ENCODE results near the gene SNX3. TPM values are rescaled to one million over a fixed set of nuclear protein-coding genes. Genes with fewer than 3 reads are reported as not detected.

Gene SNX3
- polyA plus RNA-seq, 1 donor from 2014 or later = 135 TPM

GRCh38 chr6:108235127-108235526 lies 25.7 kb downstream of the SNX3 start:
- Histone ChIP-seq H3K9me2 (ENCODE audit: insufficient read depth, low read length) (no peaks in the 10 kb centered on the region), H3K36me3 (ENCODE audit: insufficient read depth, low read length) (no peaks in the 10 kb centered on the region), H3K9ac (ENCODE audit: low read length) (no peak overlapping the region), H3K4me2 (ENCODE audit: low read length) (no peak overlapping the region), H3K27me3 (ENCODE audit: insufficient read depth, low read depth, low read length) (no peaks in the 10 kb centered on the region), H3F3A (ENCODE audit: insufficient read depth, low read length, poor library complexity, severe bottlenecking) (no peaks in the 10 kb centered on the region), H2AFZ (ENCODE audit: low read depth, low read length) (no peak overlapping the region), H3K79me2 (replicated peaks; ENCODE audit: insufficient read depth, low read length) (peaks cover 8% of the 10 kb centered on the region), H3K27ac (ENCODE audit: low read length) (no peak overlapping the region), H4K20me1 (ENCODE audit: insufficient read depth) (no peaks in the 10 kb centered on the region), H3K4me3 (ENCODE audit: low read length) (no peak overlapping the region), H3K9me3 (ENCODE audit: low read length) (no peaks in the 10 kb centered on the region)
- TF ChIP-seq EP300 (conservative IDR thresholded peaks at IDR 0.05; ENCODE audit: poor library complexity, severe bottlenecking) (no peak), RAD21 (conservative IDR thresholded peaks at IDR 0.05) (no peak), MXI1 (conservative IDR thresholded peaks at IDR 0.05; ENCODE audit: poor library complexity, severe bottlenecking) (no peak), TAF1 (IDR thresholded peaks at IDR 0.05; ENCODE audit: low read depth) (no peak), SMC3 (conservative IDR thresholded peaks at IDR 0.05; ENCODE audit: poor library complexity) (no peak), EZH2 (IDR thresholded peaks at IDR 0.05; ENCODE audit: borderline replicate concordance, insufficient read depth, low read length, poor library complexity, severe bottlenecking) (no peak), POLR2AphosphoS5 (IDR thresholded peaks at IDR 0.05) (no peak)
- TF ChIP-seq, protein P1, sequence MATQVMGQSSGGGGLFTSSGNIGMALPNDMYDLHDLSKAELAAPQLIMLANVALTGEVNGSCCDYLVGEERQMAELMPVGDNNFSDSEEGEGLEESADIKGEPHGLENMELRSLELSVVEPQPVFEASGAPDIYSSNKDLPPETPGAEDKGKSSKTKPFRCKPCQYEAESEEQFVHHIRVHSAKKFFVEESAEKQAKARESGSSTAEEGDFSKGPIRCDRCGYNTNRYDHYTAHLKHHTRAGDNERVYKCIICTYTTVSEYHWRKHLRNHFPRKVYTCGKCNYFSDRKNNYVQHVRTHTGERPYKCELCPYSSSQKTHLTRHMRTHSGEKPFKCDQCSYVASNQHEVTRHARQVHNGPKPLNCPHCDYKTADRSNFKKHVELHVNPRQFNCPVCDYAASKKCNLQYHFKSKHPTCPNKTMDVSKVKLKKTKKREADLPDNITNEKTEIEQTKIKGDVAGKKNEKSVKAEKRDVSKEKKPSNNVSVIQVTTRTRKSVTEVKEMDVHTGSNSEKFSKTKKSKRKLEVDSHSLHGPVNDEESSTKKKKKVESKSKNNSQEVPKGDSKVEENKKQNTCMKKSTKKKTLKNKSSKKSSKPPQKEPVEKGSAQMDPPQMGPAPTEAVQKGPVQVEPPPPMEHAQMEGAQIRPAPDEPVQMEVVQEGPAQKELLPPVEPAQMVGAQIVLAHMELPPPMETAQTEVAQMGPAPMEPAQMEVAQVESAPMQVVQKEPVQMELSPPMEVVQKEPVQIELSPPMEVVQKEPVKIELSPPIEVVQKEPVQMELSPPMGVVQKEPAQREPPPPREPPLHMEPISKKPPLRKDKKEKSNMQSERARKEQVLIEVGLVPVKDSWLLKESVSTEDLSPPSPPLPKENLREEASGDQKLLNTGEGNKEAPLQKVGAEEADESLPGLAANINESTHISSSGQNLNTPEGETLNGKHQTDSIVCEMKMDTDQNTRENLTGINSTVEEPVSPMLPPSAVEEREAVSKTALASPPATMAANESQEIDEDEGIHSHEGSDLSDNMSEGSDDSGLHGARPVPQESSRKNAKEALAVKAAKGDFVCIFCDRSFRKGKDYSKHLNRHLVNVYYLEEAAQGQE (IDR thresholded peaks at IDR 0.05; ENCODE audit: borderline replicate concordance) = no peak
- TF ChIP-seq, protein P2, sequence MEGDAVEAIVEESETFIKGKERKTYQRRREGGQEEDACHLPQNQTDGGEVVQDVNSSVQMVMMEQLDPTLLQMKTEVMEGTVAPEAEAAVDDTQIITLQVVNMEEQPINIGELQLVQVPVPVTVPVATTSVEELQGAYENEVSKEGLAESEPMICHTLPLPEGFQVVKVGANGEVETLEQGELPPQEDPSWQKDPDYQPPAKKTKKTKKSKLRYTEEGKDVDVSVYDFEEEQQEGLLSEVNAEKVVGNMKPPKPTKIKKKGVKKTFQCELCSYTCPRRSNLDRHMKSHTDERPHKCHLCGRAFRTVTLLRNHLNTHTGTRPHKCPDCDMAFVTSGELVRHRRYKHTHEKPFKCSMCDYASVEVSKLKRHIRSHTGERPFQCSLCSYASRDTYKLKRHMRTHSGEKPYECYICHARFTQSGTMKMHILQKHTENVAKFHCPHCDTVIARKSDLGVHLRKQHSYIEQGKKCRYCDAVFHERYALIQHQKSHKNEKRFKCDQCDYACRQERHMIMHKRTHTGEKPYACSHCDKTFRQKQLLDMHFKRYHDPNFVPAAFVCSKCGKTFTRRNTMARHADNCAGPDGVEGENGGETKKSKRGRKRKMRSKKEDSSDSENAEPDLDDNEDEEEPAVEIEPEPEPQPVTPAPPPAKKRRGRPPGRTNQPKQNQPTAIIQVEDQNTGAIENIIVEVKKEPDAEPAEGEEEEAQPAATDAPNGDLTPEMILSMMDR (IDR thresholded peaks at IDR 0.05; ENCODE audit: poor library complexity, severe bottlenecking) = no peak

DNA sequence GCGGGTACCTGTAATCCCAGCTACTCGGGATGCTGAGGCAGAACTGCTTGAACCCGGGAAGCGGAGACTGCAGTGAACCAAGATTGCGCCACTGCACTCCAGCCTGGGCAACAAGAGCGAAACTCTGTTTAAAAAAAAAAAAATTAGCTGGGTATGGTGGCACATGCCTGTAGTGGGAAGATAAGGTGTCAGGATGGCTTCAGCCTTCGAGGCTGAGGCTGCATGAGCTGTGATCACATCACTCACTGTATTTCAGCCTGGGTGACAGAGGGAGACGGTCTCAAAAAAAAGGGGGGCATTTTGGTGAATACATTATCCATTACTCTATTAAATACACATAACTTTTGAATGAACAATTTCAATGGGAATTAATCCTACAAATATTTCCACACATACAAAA lies 32.4 kb downstream of the SNX3 start:
- Histone ChIP-seq H3K36me3 (ENCODE audit: insufficient read depth, low read length) (no peaks in the 10 kb centered on the region), H4K20me1 (ENCODE audit: insufficient read depth) (no peaks in the 10 kb centered on the region), H3K79me2 (replicated peaks; ENCODE audit: insufficient read depth, low read length) (peaks cover 4% of the 10 kb centered on the region)

More for the DNA sequence above, 32.4 kb downstream of the SNX3 start:
- H2AFZ ChIP-seq (ENCODE audit: low read depth, low read length) = no peak overlapping the region
- H3K4me2 ChIP-seq (ENCODE audit: low read length) = no peak overlapping the region
- H3F3A ChIP-seq (ENCODE audit: insufficient read depth, low read length, poor library complexity, severe bottlenecking) = no peaks in the 10 kb centered on the region
- TF ChIP-seq, protein P1 (IDR thresholded peaks at IDR 0.05; ENCODE audit: borderline replicate concordance) = no peak
- TF ChIP-seq MXI1 (conservative IDR thresholded peaks at IDR 0.05; ENCODE audit: poor library complexity, severe bottlenecking) (no peak), EP300 (conservative IDR thresholded peaks at IDR 0.05; ENCODE audit: poor library complexity, severe bottlenecking) (no peak), EZH2 (IDR thresholded peaks at IDR 0.05; ENCODE audit: borderline replicate concordance, insufficient read depth, low read length, poor library complexity, severe bottlenecking) (no peak), POLR2AphosphoS5 (IDR thresholded peaks at IDR 0.05) (no peak), TAF1 (IDR thresholded peaks at IDR 0.05; ENCODE audit: low read depth) (no peak), RAD21 (conservative IDR thresholded peaks at IDR 0.05) (no peak), SMC3 (conservative IDR thresholded peaks at IDR 0.05; ENCODE audit: poor library complexity) (no peak)
- TF ChIP-seq, protein P2 (IDR thresholded peaks at IDR 0.05; ENCODE audit: poor library complexity, severe bottlenecking) = no peak
- no peaks in the 10 kb centered on the region for H3K9me2 ChIP-seq (ENCODE audit: insufficient read depth, low read length)
- H3K9me3 ChIP-seq (ENCODE audit: low read length) = no peaks in the 10 kb centered on the region
- H3K9ac ChIP-seq (ENCODE audit: low read length) = no peak overlapping the region
- H3K27me3 ChIP-seq (ENCODE audit: insufficient read depth, low read depth, low read length) = no peaks in the 10 kb centered on the region
- H3K4me3 ChIP-seq (ENCODE audit: low read length) = no peak overlapping the region
- no peak overlapping the region for H3K27ac ChIP-seq (ENCODE audit: low read length)
